KBM-7 (cell line): ENCODE measurements around the gene UBE2E1.

Experiments
- DNase-seq: peaks from one replicate; pipeline ENCODE4 v3.0.0-alpha.2; 2015
- in situ Hi-C: fragments of 300-500 bp; cut with MboI; formaldehyde crosslinking; loops from 2 replicates; pipeline ENCODE4 v1.14.3; 2020; ENCODE audit warnings: low sequenced_read_pairs, low pct_unique_long_range_greater_than_20kb, mixed read lengths

The UBE2E1 gene

DNA sequence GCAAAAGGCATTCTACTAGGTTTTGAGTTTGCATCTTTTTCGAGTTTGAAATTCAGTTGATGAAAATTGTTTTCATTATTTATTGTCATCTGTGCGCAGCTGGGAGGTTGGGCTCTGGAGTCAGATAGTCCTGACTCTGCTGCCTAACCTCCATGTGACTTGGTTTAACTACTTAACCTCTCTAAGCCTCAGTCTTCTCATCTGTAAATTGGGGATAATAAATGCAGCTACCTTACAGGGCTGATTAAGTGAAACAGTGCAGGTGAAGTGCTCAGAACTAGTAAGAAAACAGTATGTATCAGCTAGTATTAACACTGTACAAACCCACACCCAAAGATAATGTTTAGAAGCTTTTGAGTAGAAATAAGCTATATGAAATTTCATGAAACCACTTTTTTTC lies 14.1 kb upstream of the UBE2E1 start:
- DNase-seq: no peak
- in situ Hi-C loops: no loop called here

- no peak for DNase-seq
- in situ Hi-C loops: no loop called here
Measured at GRCh38 chr3:23793528-23794134, 12.1 kb upstream of the UBE2E1 start.

DNA sequence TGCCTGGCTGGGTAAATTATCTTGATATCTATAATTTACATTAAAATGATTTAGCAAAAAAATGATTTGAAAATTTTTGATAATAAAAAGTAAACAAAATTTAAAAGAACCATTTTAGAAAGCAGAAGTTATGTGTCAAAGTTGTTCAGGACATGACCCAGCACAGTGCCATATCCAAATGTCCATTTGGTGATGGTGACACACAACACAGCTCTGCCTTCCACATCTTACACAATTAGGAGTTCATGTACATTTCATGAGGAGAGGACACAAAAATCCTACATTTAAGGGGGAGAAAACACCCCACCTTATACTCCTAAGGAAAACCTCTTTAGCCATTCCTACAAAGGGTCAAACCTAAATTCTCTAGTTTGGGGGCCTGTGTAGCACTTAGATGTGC lies 10.7 kb upstream of the UBE2E1 start:
- in situ Hi-C loops: no loop called here
- no peak for DNase-seq

- in situ Hi-C loops: no loop called here
- no peak for DNase-seq
Measured at GRCh38 chr3:23796518-23796917, 9.2 kb upstream of the UBE2E1 start.

- in situ Hi-C loops: no loop called here
Measured at GRCh38 chr3:23797491-23797890, 8.3 kb upstream of the UBE2E1 start.

GRCh38 chr3:23798456-23798855 lies 7.3 kb upstream of the UBE2E1 start:
- in situ Hi-C loops: no loop called here
- DNase-seq: no peak

More at GRCh38 chr3:23797491-23797890, 8.3 kb upstream of the UBE2E1 start:
- no peak for DNase-seq

- in situ Hi-C loops: no loop called here
- DNase-seq: no peak
Measured at GRCh38 chr3:23798876-23799275, 6.9 kb upstream of the UBE2E1 start.

GRCh38 chr3:23800731-23801130 lies 5.0 kb upstream of the UBE2E1 start:
- DNase-seq: no peak
- in situ Hi-C loops: no loop called here

DNA sequence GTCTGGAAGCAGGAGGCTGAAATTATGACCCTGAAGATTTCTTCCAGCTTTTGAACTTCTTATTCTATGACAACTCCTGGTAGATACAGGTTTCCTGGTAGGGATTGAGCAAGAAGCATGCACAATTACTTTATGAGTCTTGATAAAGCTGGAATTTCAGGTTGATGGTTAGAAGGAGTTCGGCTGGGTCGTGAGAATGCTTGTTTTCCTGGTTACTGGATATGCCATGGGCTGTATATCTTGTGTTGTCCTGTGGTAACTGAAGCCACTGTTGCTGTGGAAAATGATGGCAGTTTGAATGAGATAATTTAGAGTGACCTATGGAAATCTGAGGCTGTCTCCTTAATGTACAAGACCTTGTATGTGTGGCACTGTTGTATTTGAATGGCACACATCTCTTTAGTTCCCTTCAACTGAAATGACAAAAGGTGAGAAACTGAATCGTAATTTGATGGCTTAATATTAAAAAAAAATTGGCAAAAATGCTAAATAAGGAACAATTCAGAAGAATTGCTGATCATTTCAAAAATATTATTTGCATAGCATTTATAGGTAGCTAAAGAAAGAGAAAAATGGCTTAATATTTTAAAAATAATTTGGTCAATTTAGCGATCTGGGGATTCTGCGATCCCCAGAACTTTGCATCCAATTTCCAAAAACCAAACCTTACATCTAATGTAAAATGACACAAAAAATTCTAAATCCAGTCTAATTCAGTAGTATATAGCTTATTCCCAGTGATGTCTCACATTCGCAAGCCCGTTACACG lies 1.1 kb upstream of the UBE2E1 start:
- no peak for DNase-seq
- in situ Hi-C loops: no loop called here

DNA sequence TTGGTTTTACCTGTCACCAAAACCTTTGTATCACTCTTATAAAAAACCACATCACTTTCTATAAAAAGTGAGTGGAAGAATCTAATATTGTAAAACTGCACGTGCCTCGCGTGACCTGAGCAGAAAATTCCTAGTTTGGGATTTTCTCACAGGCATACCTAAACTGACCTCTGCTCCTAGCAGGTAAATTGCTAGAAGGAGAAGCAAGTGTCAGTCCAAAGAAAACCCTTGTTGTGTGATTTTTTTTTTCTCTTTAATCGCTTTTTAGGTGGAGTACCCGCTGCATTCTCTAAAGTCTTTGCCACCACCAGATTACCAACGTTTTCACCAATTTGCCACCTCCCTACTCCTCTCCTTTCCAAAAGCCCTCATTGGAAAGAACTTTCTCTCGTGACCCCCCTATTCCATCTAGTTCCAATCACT lies 534 bp upstream of the UBE2E1 start:
- in situ Hi-C loops: no loop called here
- DNase-seq: no peak

GRCh38 chr3:23806534-23807423 lies 1.0 kb downstream of the UBE2E1 start:
- in situ Hi-C loops: no loop called here
- DNase-seq: peak; percentile 53

DNA sequence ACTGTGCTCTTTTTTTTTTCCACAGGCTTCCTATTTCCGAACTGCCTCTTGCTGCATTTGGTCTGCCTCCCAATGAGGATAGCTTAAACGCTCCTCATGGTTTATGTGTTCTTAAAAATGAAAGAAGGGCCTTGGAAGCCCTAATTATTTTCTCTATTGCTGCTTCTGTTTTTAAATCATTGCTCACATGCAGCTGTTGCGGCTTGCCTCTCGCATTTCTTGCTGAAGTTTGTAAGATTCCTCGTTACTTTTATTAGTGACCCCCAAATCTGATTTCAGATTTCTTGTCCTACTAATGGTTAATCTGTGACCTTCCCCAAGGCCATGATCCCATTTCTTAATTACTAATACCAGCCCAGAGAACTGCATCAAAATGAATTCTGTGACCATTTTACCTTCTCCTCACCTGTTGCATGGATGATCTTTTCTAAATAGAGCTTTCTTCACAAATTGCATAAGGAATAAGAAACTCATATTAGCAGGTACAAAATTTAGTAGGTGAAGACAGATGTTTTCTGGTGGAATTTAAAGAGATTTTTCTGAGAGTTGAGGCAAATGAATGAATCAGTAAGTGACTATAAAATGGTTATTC lies 1.8 kb downstream of the UBE2E1 start:
- in situ Hi-C loops: no loop called here
- DNase-seq: no peak

DNA sequence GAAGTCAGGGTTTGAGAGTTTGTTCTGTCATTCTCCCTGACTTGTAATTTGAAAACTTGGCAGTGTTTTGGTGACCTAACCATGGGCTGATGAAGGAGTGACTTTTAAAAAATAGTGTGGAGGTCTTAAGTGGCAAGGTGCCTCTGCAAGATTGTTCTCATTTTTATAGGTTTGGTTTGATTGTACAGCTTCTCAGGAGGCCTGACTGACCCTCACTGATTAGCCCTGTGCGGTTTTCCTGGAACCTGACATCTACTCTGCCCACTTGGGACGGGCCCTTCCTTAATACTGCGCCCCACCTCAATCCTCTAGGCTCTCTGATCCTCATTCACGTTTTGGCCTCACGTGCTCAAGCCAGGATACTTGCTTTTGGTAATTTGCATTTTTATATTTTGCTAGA lies 2.8 kb downstream of the UBE2E1 start:
- in situ Hi-C loops: no loop called here
- peak; percentile 46 for DNase-seq

DNA sequence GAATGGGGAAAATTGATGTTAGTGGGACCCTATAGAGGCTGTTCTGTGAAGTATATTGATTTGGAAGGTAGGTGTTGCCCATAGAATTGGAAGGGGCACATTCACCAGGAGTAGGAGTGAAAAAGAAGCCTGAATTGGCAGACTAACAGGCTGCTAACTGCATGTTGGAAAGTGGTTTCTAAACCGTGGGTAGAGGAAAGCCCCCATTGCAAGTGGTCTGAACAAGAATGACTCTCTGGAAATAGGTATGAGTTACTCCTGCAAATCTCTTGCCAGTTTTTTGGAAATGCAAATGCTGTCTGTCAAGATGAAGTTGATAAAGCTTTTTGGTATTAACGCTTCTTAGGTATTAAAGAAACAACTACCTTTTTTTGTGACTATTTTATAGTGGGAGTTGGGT lies 3.5 kb downstream of the UBE2E1 start:
- in situ Hi-C loops: no loop called here
- no peak for DNase-seq

DNA sequence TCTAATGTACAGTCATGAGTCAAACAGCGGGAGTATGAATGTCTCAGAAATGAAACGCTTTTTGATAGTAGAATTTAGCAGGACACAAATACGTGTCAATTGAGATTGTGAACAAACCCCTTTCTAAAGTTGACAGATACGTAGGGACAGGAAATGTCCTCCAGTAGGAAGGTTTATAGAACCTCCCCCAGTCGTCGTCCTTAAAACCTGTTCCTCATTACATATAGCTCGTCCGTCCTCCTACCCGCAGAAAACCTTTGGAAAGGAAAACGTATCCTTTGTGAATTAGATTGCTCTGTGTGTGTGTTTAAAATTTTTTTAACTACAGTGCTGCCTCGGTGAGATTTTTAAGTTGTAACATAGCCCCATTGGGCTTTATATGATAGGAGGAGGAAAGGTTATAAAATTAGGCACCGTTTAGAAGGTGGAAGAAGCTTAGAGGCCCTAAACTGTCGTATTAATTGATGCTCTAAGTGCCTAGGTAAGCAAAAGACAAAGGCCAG lies 4.1 kb downstream of the UBE2E1 start:
- DNase-seq: peak; percentile 64
- in situ Hi-C loops: no loop called here

DNA sequence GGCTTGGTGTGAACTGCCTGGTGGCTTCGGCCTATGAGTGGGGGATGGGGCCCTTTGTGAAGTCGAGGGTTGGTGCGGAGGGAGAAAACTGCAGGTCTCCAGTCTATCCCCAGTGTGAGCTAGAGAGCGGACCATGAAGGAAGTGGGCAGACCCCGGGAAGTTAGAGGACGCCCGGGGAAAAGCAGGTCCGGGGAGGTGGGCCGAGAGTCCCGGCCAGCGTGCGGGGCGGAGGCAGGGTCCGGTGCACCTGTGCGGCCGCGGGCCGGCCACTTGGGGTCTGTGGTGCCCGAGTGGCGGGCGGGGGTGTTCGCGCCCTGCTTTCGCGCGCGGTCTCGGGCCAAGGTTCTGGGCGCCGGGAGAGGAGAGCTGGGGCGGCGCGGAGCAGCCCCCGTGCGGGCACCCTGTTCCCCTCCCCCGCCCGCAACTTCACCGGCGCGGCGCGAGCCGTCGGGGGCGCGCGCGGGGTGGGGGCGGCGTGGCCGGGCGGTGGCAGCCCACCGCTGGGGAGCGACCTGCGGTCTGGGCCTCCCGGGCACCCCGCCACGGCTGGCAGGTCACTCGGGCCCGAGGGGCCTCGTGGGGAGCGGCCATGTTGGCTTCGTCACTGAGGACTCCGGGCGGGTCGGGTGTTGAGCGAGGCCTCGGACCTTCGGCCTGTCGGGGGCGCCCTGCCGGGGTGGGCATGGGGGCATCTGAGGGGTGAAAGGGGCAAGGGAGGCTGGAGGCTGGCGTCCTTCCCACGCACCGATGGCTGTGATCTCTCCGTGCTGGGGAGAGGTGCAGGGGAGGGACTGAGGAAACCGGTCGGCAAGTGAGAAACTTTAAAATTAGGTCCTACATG lies 4.8 kb downstream of the UBE2E1 start:
- in situ Hi-C loops: no loop called here
- peak; percentile 56 for DNase-seq

GRCh38 chr3:23811185-23811527 lies 5.4 kb downstream of the UBE2E1 start:
- peak; percentile 49 for DNase-seq
- in situ Hi-C loops: no loop called here

DNA sequence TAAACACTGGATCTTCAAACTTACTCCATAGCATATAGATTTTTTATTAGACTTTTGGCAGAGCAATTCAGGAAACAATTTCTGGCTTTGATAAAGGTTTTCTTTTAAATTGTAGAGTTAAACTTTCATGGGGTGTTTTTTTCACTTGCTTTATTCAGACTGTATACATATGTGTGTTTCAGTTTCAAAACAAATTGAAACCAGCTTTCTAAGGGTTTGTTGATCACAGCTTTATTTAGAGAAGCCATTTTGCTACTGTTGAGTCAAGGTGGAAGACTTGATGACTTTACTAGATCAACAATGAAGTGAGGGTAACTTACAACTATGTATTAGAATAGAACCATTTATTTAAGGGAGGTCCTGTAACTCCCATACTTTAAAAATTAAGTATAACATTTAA lies 6.2 kb downstream of the UBE2E1 start:
- in situ Hi-C loops: no loop called here
- DNase-seq: no peak

DNA sequence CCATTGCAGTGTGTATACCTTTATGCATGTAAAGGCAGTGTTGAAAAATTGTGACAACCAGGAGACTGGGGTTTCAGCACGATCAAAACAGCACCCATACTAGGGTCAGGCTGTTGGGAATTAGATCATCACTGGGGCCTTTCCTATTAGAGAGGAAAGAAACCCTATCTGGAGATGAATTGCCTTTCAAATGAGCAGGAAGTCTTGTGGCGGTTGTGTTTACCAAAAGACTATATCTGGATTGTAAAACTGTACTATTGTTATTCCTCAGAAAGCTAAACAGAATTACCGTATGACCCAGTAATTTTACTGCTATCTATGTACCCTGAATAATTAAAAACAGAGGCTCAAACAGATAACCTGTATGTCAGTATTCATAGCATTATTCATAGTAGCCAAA lies 10.1 kb downstream of the UBE2E1 start:
- no peak for DNase-seq
- in situ Hi-C loops: no loop called here
